SU-DHL-6 (cell line): Measurements from ENCODE around the gene ABCG1.

Experiments used
- CTCF ChIP-seq: fragments of 200-600 bp; sonication (generic); IDR thresholded peaks from one replicate; pipeline ENCODE4 v1.5.1; 2017; ENCODE audit warnings: antibody characterized with exemption, mild to moderate bottlenecking, low read length, moderate library complexity; ENCODE audit not compliant: insufficient read depth, poor library complexity, severe bottlenecking
- EZH2phosphoT487 ChIP-seq: fragments of 200-600 bp; sonication (generic), shearing (Covaris generic); conservative IDR thresholded peaks from 2 replicates; pipeline ENCODE4 v1.6.1; 2018; ENCODE audit warnings: mild to moderate bottlenecking, antibody characterized with exemption, low read length, moderate library complexity, mixed read lengths

- TF ChIP-seq CTCF: no peak
- TF ChIP-seq EZH2phosphoT487: no peak
These were observed 39.6 kb upstream of the ABCG1 start for GRCh38 chr21:42179316-42179715.
